ENCODE measurements around the gene NOS3. TPM values are rescaled to one million over a fixed set of nuclear protein-coding genes. Genes with fewer than 3 reads are reported as not detected.

NOS3 gene
- polyA plus RNA-seq, 1 donor from 2014 or later = not detected

GRCh38 chr7:151016942-151017341 is 26.1 kb downstream of the NOS3 start:
- H3K79me2 ChIP-seq (replicated peaks; ENCODE audit: insufficient read depth, low read length) = no peaks in the 10 kb centered on the region
- H3F3A ChIP-seq (ENCODE audit: insufficient read depth, low read length, poor library complexity, severe bottlenecking) = no peaks in the 10 kb centered on the region
- H3K9ac ChIP-seq (ENCODE audit: low read length) = no peak overlapping the region
- no peak overlapping the region for H2AFZ ChIP-seq (ENCODE audit: low read depth, low read length)
- H3K4me2 ChIP-seq (ENCODE audit: low read length) = no peak overlapping the region
- no peak for TF ChIP-seq RAD21 (conservative IDR thresholded peaks at IDR 0.05)
- no peak for TF ChIP-seq SMC3 (conservative IDR thresholded peaks at IDR 0.05; ENCODE audit: poor library complexity)
- TF ChIP-seq MXI1 (conservative IDR thresholded peaks at IDR 0.05; ENCODE audit: poor library complexity, severe bottlenecking) = no peak
- no peak for TF ChIP-seq EZH2 (IDR thresholded peaks at IDR 0.05; ENCODE audit: borderline replicate concordance, insufficient read depth, low read length, poor library complexity, severe bottlenecking)
- TF ChIP-seq TAF1 (IDR thresholded peaks at IDR 0.05; ENCODE audit: low read depth) = no peak
- TF ChIP-seq EP300 (conservative IDR thresholded peaks at IDR 0.05; ENCODE audit: poor library complexity, severe bottlenecking) = no peak
- no peak for TF ChIP-seq REST (IDR thresholded peaks at IDR 0.05; ENCODE audit: borderline replicate concordance)
- no peak for TF ChIP-seq POLR2AphosphoS5 (IDR thresholded peaks at IDR 0.05)
- TF ChIP-seq CTCF (IDR thresholded peaks at IDR 0.05; ENCODE audit: poor library complexity, severe bottlenecking) = no peak
- no peaks in the 10 kb centered on the region for H3K9me3 ChIP-seq (ENCODE audit: low read length)
- no peaks in the 10 kb centered on the region for H3K9me2 ChIP-seq (ENCODE audit: insufficient read depth, low read length)
- no peaks in the 10 kb centered on the region for H3K36me3 ChIP-seq (ENCODE audit: insufficient read depth, low read length)
- H4K20me1 ChIP-seq (ENCODE audit: insufficient read depth) = no peaks in the 10 kb centered on the region
- H3K27ac ChIP-seq (ENCODE audit: low read length) = no peak overlapping the region
- peaks cover 25% of the 10 kb centered on the region for H3K27me3 ChIP-seq (ENCODE audit: insufficient read depth, low read depth, low read length)
- H3K4me3 ChIP-seq (ENCODE audit: low read length) = no peak overlapping the region

- peaks cover 25% of the 10 kb centered on the region for H3K27me3 ChIP-seq (ENCODE audit: insufficient read depth, low read depth, low read length)
- no peak overlapping the region for H3K9ac ChIP-seq (ENCODE audit: low read length)
- H3F3A ChIP-seq (ENCODE audit: insufficient read depth, low read length, poor library complexity, severe bottlenecking) = no peaks in the 10 kb centered on the region
- H4K20me1 ChIP-seq (ENCODE audit: insufficient read depth) = no peaks in the 10 kb centered on the region
- TF ChIP-seq SMC3 (conservative IDR thresholded peaks at IDR 0.05; ENCODE audit: poor library complexity) (no peak), TAF1 (IDR thresholded peaks at IDR 0.05; ENCODE audit: low read depth) (no peak), POLR2AphosphoS5 (IDR thresholded peaks at IDR 0.05) (no peak)
- no peaks in the 10 kb centered on the region for H3K9me2 ChIP-seq (ENCODE audit: insufficient read depth, low read length)
- H3K36me3 ChIP-seq (ENCODE audit: insufficient read depth, low read length) = no peaks in the 10 kb centered on the region
- no peak overlapping the region for H2AFZ ChIP-seq (ENCODE audit: low read depth, low read length)
- no peak overlapping the region for H3K27ac ChIP-seq (ENCODE audit: low read length)
- H3K4me2 ChIP-seq (ENCODE audit: low read length) = no peak overlapping the region
- no peaks in the 10 kb centered on the region for H3K79me2 ChIP-seq (replicated peaks; ENCODE audit: insufficient read depth, low read length)
- no peaks in the 10 kb centered on the region for H3K9me3 ChIP-seq (ENCODE audit: low read length)
- H3K4me3 ChIP-seq (ENCODE audit: low read length) = no peak overlapping the region
These were observed 26.6 kb downstream of the NOS3 start for GRCh38 chr7:151017370-151017952.
